Neuronal stem cell (in vitro differentiated cells): Measurements from ENCODE around the gene ALAD.
A peak's percentile ranks its signal among the peaks of the same experiment; 100 is the strongest.
"Not testable (repeated sequence)": the region's sequence is repeated elsewhere in the genome, so short reads cannot be mapped to it uniquely, and the experiment has no call there.

ENCODE experiments used
- DNase-seq: peaks from one replicate; pipeline ENCODE4 v3.0.0-alpha.2; 2013; ENCODE audit warnings: low spot score
- H2AFZ ChIP-seq: one replicate; pipeline ENCODE4 v1.6.1; 2013; ENCODE audit warnings: mild to moderate bottlenecking, low read length, inconsistent platforms
- H2AK5ac ChIP-seq: 2 replicates; pipeline ENCODE4 v1.6.1; 2013; ENCODE audit warnings: low read depth, mild to moderate bottlenecking, inconsistent platforms, low read length, moderate library complexity, mixed read lengths
- H2BK120ac ChIP-seq: 2 replicates; pipeline ENCODE4 v1.6.1; 2013; ENCODE audit warnings: low read depth, mild to moderate bottlenecking, inconsistent platforms, low read length, moderate library complexity, mixed read lengths
- H2BK12ac ChIP-seq: one replicate; pipeline ENCODE4 v1.6.1; 2013; ENCODE audit warnings: low read length, inconsistent platforms
- H2BK15ac ChIP-seq: 2 replicates; pipeline ENCODE4 v1.6.1; 2013; ENCODE audit warnings: mild to moderate bottlenecking, low read length, inconsistent platforms, mixed read lengths
- H2BK5ac ChIP-seq: one replicate; pipeline ENCODE4 v1.6.1; 2013; ENCODE audit warnings: inconsistent platforms, mild to moderate bottlenecking, low read length, moderate library complexity
- H3K14ac ChIP-seq: one replicate; pipeline ENCODE4 v1.6.1; 2013; ENCODE audit warnings: low read length, inconsistent platforms
- H3K18ac ChIP-seq: 2 replicates; pipeline ENCODE4 v1.6.1; 2013; ENCODE audit warnings: low read length, inconsistent platforms
- H3K23ac ChIP-seq: 2 replicates; pipeline ENCODE4 v1.6.1; 2013; ENCODE audit warnings: low read depth, mild to moderate bottlenecking, mixed read lengths, low read length, inconsistent platforms; ENCODE audit not compliant: poor library complexity
- H3K27ac ChIP-seq: replicated peaks from 3 replicates; pipeline ENCODE4 v1.5.1; 2013; ENCODE audit warnings: low read length, inconsistent platforms
- H3K27me3 ChIP-seq, 3 experiments: 2 replicates each; pipeline ENCODE4 v1.6.1; 2013; ENCODE audit warnings: low read length in 3 of 3, mild to moderate bottlenecking in 2 of 3, inconsistent platforms in 1 of 3, low read depth in 1 of 3, mixed read lengths in 1 of 3, moderate library complexity in 1 of 3; ENCODE audit not compliant: control insufficient read depth in 3 of 3, insufficient read depth in 3 of 3
- H3K36me3 ChIP-seq, 2 donors: replicated peaks in 1 of 2; 2 replicates each; pipeline ENCODE4 v1.6.1; 2013; ENCODE audit warnings: low read length in 2 of 2; ENCODE audit not compliant: control insufficient read depth in 2 of 2, insufficient read depth in 2 of 2
- H3K4ac ChIP-seq: 2 replicates; pipeline ENCODE4 v1.6.1; 2013; ENCODE audit warnings: inconsistent platforms, mild to moderate bottlenecking, low read length, moderate library complexity
- H3K4me1 ChIP-seq, 2 donors: 1 replicate in 1 of 2; 2 replicates in 1 of 2; pipeline ENCODE4 v1.6.1; 2013; ENCODE audit warnings: low read length in 2 of 2, low read depth in 1 of 2; ENCODE audit not compliant: control insufficient read depth in 2 of 2, insufficient read depth in 1 of 2
- H3K4me2 ChIP-seq: one replicate; pipeline ENCODE4 v1.6.1; 2013; ENCODE audit warnings: mild to moderate bottlenecking, low read length, inconsistent platforms; ENCODE audit not compliant: insufficient read depth, poor library complexity, severe bottlenecking
- H3K4me3 ChIP-seq, 2 donors: 2 replicates each; pipeline ENCODE4 v1.5.1; 2013; ENCODE audit warnings: low read length in 2 of 2, mild to moderate bottlenecking in 2 of 2, inconsistent platforms in 1 of 2, moderate library complexity in 1 of 2
- H3K79me1 ChIP-seq: one replicate; pipeline ENCODE4 v1.6.1; 2013; ENCODE audit warnings: low read depth, mild to moderate bottlenecking, inconsistent platforms, low read length, moderate library complexity
- H3K9ac ChIP-seq: one replicate; pipeline ENCODE4 v1.6.1; 2013; ENCODE audit warnings: mild to moderate bottlenecking, low read depth, low read length, inconsistent platforms; ENCODE audit not compliant: poor library complexity
- H3K9me3 ChIP-seq, 2 donors: replicated peaks in 1 of 2; 2 replicates each; pipeline versions ENCODE3 to v1.6.1; 2013; ENCODE audit warnings: low read length in 2 of 2, mild to moderate bottlenecking in 2 of 2, inconsistent platforms in 1 of 2, low read depth in 1 of 2, mixed read lengths in 1 of 2, moderate library complexity in 1 of 2; ENCODE audit not compliant: control insufficient read depth in 2 of 2, insufficient read depth in 1 of 2
- H4K8ac ChIP-seq: one replicate; pipeline ENCODE4 v1.6.1; 2013; ENCODE audit warnings: low read depth, mild to moderate bottlenecking, inconsistent platforms, low read length, moderate library complexity
- H4K91ac ChIP-seq: one replicate; pipeline ENCODE4 v1.6.1; 2013; ENCODE audit warnings: low read length, low read depth, mild to moderate bottlenecking, inconsistent platforms; ENCODE audit not compliant: poor library complexity
- WGBS, 2 donors: extraction: QIAGEN DNeasy Blood & Tissue Kit; methylation state at CpG; one replicate each; pipeline ENCODE4 v1.1.7; 2013; ENCODE audit warnings: missing lambda C conversion rate in 2 of 2, mixed read lengths in 1 of 2; ENCODE audit not compliant: insufficient read length in 2 of 2, insufficient replicate concordance in 1 of 2; ENCODE audit errors: extremely low coverage in 2 of 2; 5-methylcytosine and 5-hydroxymethylcytosine counted together

The ALAD gene

GRCh38 chr9:113368982-113369854 lies 31.9 kb downstream of the ALAD start:
- DNase-seq, result no peak
- H2BK5ac ChIP-seq, result no peak overlapping the region
- H3K27ac ChIP-seq, result no peak overlapping the region
- no peak overlapping the region for H4K91ac ChIP-seq
- no peaks in the 10 kb centered on the region for H3K9me3 ChIP-seq
- H3K4me1 ChIP-seq, result peaks cover 0 to 4% of the 10 kb centered on the region in 2 donors
- no peak overlapping the region for H4K8ac ChIP-seq
- H2AFZ ChIP-seq, result peak overlapping the region; percentile 46
- no peak overlapping the region for H3K9ac ChIP-seq
- no peaks in the 10 kb centered on the region for H3K79me1 ChIP-seq
- H3K36me3 ChIP-seq, result peaks cover 8 to 13% of the 10 kb centered on the region in 2 donors
- H2BK12ac ChIP-seq, result no peak overlapping the region
- H3K14ac ChIP-seq, result no peak overlapping the region
- H3K4me3 ChIP-seq, result no peak overlapping the region
- no peak overlapping the region for H2AK5ac ChIP-seq
- no peak overlapping the region for H2BK120ac ChIP-seq
- no peak overlapping the region for H3K18ac ChIP-seq
- H3K4ac ChIP-seq, result no peak overlapping the region
- no peak overlapping the region for H2BK15ac ChIP-seq
- WGBS, 2 donors, result no CpG with 5 or more reads among the region's 13 CpGs
- no peak overlapping the region for H3K23ac ChIP-seq
- peaks cover 0 to 19% (median 0%) of the 10 kb centered on the region in 3 experiments for H3K27me3 ChIP-seq
- no peak overlapping the region for H3K4me2 ChIP-seq

DNA sequence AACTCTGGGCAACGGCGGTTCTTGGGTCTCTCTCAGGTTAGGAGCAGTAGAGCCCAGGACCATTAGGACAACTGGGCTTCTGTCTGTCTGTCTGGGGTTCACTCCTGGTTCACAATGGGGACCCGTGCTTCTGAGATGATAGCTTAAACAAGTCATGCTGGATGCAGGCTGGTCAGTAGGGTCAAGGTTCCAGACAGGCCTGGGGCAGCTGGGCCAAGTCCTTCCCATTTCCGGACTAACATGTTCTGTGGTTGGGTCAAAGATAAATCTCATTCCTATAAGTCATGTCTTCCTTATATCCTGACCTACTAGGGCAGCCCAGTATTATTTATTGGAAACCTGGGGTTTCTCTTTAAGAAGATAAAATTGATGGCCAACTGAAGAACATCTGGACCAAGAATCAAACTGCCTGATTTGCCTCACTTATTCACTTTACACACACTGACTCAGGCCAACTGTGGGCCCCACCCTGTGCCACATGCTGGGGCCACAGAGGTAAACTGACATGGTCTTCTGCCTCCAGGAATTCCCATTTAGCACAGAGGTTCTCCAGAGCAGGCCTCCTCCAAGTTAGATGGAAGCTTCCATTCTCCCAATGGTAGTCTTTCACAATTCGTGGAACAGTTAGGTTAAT lies 32.6 kb downstream of the ALAD start:
- H2AFZ ChIP-seq, result no peak overlapping the region
- H4K8ac ChIP-seq, result no peak overlapping the region
- no peak overlapping the region for H2BK120ac ChIP-seq
- no peak overlapping the region for H3K4me3 ChIP-seq
- no peak overlapping the region for H3K23ac ChIP-seq
- no peak overlapping the region for H2BK12ac ChIP-seq
- H3K9ac ChIP-seq, result no peak overlapping the region
- H3K4me2 ChIP-seq, result no peak overlapping the region
- no peak overlapping the region for H3K14ac ChIP-seq
- H3K4ac ChIP-seq, result no peak overlapping the region
- no peak overlapping the region for H2BK5ac ChIP-seq
- H3K36me3 ChIP-seq, result peaks cover 2 to 8% of the 10 kb centered on the region in 2 donors
- WGBS, 2 donors, result no CpG with 5 or more reads among the region's 5 CpGs
- no peak overlapping the region for H2AK5ac ChIP-seq
- peaks cover 0 to 4% of the 10 kb centered on the region in 2 donors for H3K4me1 ChIP-seq
- peak overlapping the region; percentile 40 for H4K91ac ChIP-seq
- no peak overlapping the region for H3K18ac ChIP-seq
- H2BK15ac ChIP-seq, result no peak overlapping the region
- no peaks in the 10 kb centered on the region for H3K9me3 ChIP-seq
- DNase-seq, result no peak
- H3K27me3 ChIP-seq, result peaks cover 0 to 19% (median 0%) of the 10 kb centered on the region in 3 experiments
- H3K79me1 ChIP-seq, result no peaks in the 10 kb centered on the region
- no peak overlapping the region for H3K27ac ChIP-seq

- H3K4ac ChIP-seq, DNase-seq, H2BK5ac ChIP-seq, H3K4me3 ChIP-seq, H2BK120ac ChIP-seq, H2BK15ac ChIP-seq, H3K27ac ChIP-seq, H3K36me3 ChIP-seq, H3K9me3 ChIP-seq, H3K14ac ChIP-seq, H3K23ac ChIP-seq, H2BK12ac ChIP-seq, H4K8ac ChIP-seq, H3K79me1 ChIP-seq, H4K91ac ChIP-seq, H2AK5ac ChIP-seq, H3K18ac ChIP-seq, H3K4me2 ChIP-seq, H3K9ac ChIP-seq, H2AFZ ChIP-seq: not testable (repeated sequence)
- WGBS, 2 donors, result no CpG with 5 or more reads among the region's 3 CpGs
- Histone ChIP-seq H3K27me3 (peaks cover 0 to 32% (median 0%) of the 10 kb centered on the region in 3 experiments), H3K4me1 (peaks cover 8 to 14% of the 10 kb centered on the region in 2 donors)
Observed at GRCh38 chr9:113365652-113366051, 35.4 kb downstream of the ALAD start.

GRCh38 chr9:113364951-113365350 lies 36.1 kb downstream of the ALAD start:
- H3K4me2 ChIP-seq, result no peak overlapping the region
- H4K91ac ChIP-seq, result no peak overlapping the region
- H3K36me3 ChIP-seq, result no peaks in the 10 kb centered on the region
- H2BK120ac ChIP-seq, result no peak overlapping the region
- H2AFZ ChIP-seq, result no peak overlapping the region
- H3K27me3 ChIP-seq, result peaks cover 0 to 39% (median 0%) of the 10 kb centered on the region in 3 experiments
- no peak overlapping the region for H3K14ac ChIP-seq
- peaks cover 8 to 12% of the 10 kb centered on the region in 2 donors for H3K4me1 ChIP-seq
- H2BK5ac ChIP-seq, result no peak overlapping the region
- H2AK5ac ChIP-seq, result no peak overlapping the region
- H3K4ac ChIP-seq, result no peak overlapping the region
- no peak overlapping the region for H3K9ac ChIP-seq
- no peak overlapping the region for H3K18ac ChIP-seq
- no peak overlapping the region for H2BK15ac ChIP-seq
- H4K8ac ChIP-seq, result no peak overlapping the region
- no peaks in the 10 kb centered on the region for H3K79me1 ChIP-seq
- H3K23ac ChIP-seq, result no peak overlapping the region
- no peaks in the 10 kb centered on the region for H3K9me3 ChIP-seq
- no peak overlapping the region for H3K4me3 ChIP-seq
- H3K27ac ChIP-seq, result no peak overlapping the region
- no peak overlapping the region for H2BK12ac ChIP-seq
- WGBS, 2 donors, result no CpG with 5 or more reads among the region's 1 CpG
- DNase-seq, result no peak
